Inflammatory macrophage treated with lipopolysaccharide for 1 hour (primary cell): ENCODE data around the gene PHLPP1.
A peak's percentile ranks its signal among the peaks of the same experiment; 100 is the strongest.
"Not testable (repeated sequence)": the region's sequence is repeated elsewhere in the genome, so short reads cannot be mapped to it uniquely, and the experiment has no call there.

Experiments
- DNase-seq, 2 donors: peaks; one replicate each; pipeline ENCODE4 v3.0.0-alpha.2; 2020 to 2022

Gene PHLPP1

GRCh38 chr18:62715436-62715758 is at the start of gene PHLPP1:
PHLPP1 (plus strand) TSS chr18:62715541; CDS start chr18:62715684, 143 bp downstream.
- DNase-seq = no peak

GRCh38 chr18:62669225-62669624 is 46.1 kb upstream of the PHLPP1 start:
- no peak for DNase-seq

GRCh38 chr18:62670573-62670972 is 44.8 kb upstream of the PHLPP1 start:
- DNase-seq = no peak

GRCh38 chr18:62672600-62672999 is 42.7 kb upstream of the PHLPP1 start:
- no peak for DNase-seq

GRCh38 chr18:62678847-62679485 is 36.4 kb upstream of the PHLPP1 start:
- DNase-seq = no peak

GRCh38 chr18:62682371-62682770 is 33.0 kb upstream of the PHLPP1 start:
- DNase-seq = no peak

- DNase-seq = no peak
Measured at GRCh38 chr18:62683935-62684334, 31.4 kb upstream of the PHLPP1 start.

GRCh38 chr18:62688743-62689317 is 26.5 kb upstream of the PHLPP1 start:
- DNase-seq = no peak

- no peak for DNase-seq
Measured at GRCh38 chr18:62690236-62690815, 25.0 kb upstream of the PHLPP1 start.

- no peak for DNase-seq
Measured at GRCh38 chr18:62693659-62694058, 21.7 kb upstream of the PHLPP1 start.

- DNase-seq = no peak
Measured at GRCh38 chr18:62697636-62698035, 17.7 kb upstream of the PHLPP1 start.

- no peak for DNase-seq
Measured at GRCh38 chr18:62702259-62702658, 13.1 kb upstream of the PHLPP1 start.

GRCh38 chr18:62706879-62707278 is 8.5 kb upstream of the PHLPP1 start:
- DNase-seq = not testable (repeated sequence)

- not testable (repeated sequence) for DNase-seq
Measured at GRCh38 chr18:62709908-62710307, 5.4 kb upstream of the PHLPP1 start.

- DNase-seq = no peak
Measured at GRCh38 chr18:62710417-62710816, 4.9 kb upstream of the PHLPP1 start.

GRCh38 chr18:62711781-62712180 is 3.6 kb upstream of the PHLPP1 start:
- DNase-seq = no peak

- DNase-seq = no peak
Measured at GRCh38 chr18:62713651-62714247, 1.6 kb upstream of the PHLPP1 start.

GRCh38 chr18:62714671-62715435 is 488 bp upstream of the PHLPP1 start:
- peak; percentile 99 to 100 for DNase-seq

- peak; percentile 34 to 38 for DNase-seq
Measured at GRCh38 chr18:62715759-62716615, 646 bp downstream of the PHLPP1 start.

GRCh38 chr18:62716619-62717168 is 1.4 kb downstream of the PHLPP1 start:
- peak in 1 of 2 donors; percentile 15 for DNase-seq

GRCh38 chr18:62717169-62717924 is 2.0 kb downstream of the PHLPP1 start:
- peak; percentile 18 to 33 for DNase-seq
